Ramos (cell line): ENCODE results near the gene SH3BGR.

ENCODE experiments used
- in situ Hi-C: fragments of 300-500 bp; cut with MboI; formaldehyde crosslinking; loops from one replicate; pipeline ENCODE4 v1.14.3; 2022; ENCODE audit warnings: low sequenced_read_pairs; ENCODE audit not compliant: unreplicated experiment

Gene SH3BGR

GRCh38 chr21:39454949-39455668 is 3.3 kb downstream of the SH3BGR start:
- in situ Hi-C loops: no loop called here

GRCh38 chr21:39456665-39457064 is 4.9 kb downstream of the SH3BGR start:
- in situ Hi-C loops: no loop called here

- in situ Hi-C loops: no loop called here
These were observed 9.6 kb downstream of the SH3BGR start for GRCh38 chr21:39461419-39461818.

- in situ Hi-C loops: no loop called here
These were observed 11.5 kb downstream of the SH3BGR start for GRCh38 chr21:39463308-39463707.

GRCh38 chr21:39466584-39466983 is 14.8 kb downstream of the SH3BGR start:
- in situ Hi-C loops: no loop called here

GRCh38 chr21:39467746-39468145 is 16.0 kb downstream of the SH3BGR start:
- in situ Hi-C loops: no loop called here

- in situ Hi-C loops: no loop called here
These were observed 16.8 kb downstream of the SH3BGR start for GRCh38 chr21:39468559-39468958.

- in situ Hi-C loops: no loop called here
These were observed 19.8 kb downstream of the SH3BGR start for GRCh38 chr21:39471598-39471997.

- in situ Hi-C loops: no loop called here
These were observed 21.0 kb downstream of the SH3BGR start for GRCh38 chr21:39472786-39473185.

- in situ Hi-C loops: no loop called here
These were observed 22.8 kb downstream of the SH3BGR start for GRCh38 chr21:39474611-39475010.

- in situ Hi-C loops: no loop called here
These were observed 27.5 kb downstream of the SH3BGR start for GRCh38 chr21:39479164-39479813.

- in situ Hi-C loops: no loop called here
These were observed 28.0 kb downstream of the SH3BGR start for GRCh38 chr21:39479814-39480182.

GRCh38 chr21:39480271-39480670 is 28.5 kb downstream of the SH3BGR start:
- in situ Hi-C loops: no loop called here

GRCh38 chr21:39481886-39482285 is 30.1 kb downstream of the SH3BGR start:
- in situ Hi-C loops: no loop called here

GRCh38 chr21:39483917-39484316 is 32.1 kb downstream of the SH3BGR start:
- in situ Hi-C loops: no loop called here

- in situ Hi-C loops: no loop called here
These were observed 33.0 kb downstream of the SH3BGR start for GRCh38 chr21:39484711-39485276.

- in situ Hi-C loops: no loop called here
These were observed 37.7 kb downstream of the SH3BGR start for GRCh38 chr21:39489380-39489924.

- in situ Hi-C loops: no loop called here
These were observed 47.4 kb downstream of the SH3BGR start for GRCh38 chr21:39499156-39499555.

- in situ Hi-C loops: no loop called here
These were observed 50.9 kb downstream of the SH3BGR start for GRCh38 chr21:39502631-39503030.

GRCh38 chr21:39503123-39503762 is 51.5 kb downstream of the SH3BGR start:
- in situ Hi-C loops: no loop called here

- in situ Hi-C loops: no loop called here
These were observed 52.5 kb downstream of the SH3BGR start for GRCh38 chr21:39504230-39504629.
